ENCODE data around the gene DRC3.

Gene DRC3

DNA sequence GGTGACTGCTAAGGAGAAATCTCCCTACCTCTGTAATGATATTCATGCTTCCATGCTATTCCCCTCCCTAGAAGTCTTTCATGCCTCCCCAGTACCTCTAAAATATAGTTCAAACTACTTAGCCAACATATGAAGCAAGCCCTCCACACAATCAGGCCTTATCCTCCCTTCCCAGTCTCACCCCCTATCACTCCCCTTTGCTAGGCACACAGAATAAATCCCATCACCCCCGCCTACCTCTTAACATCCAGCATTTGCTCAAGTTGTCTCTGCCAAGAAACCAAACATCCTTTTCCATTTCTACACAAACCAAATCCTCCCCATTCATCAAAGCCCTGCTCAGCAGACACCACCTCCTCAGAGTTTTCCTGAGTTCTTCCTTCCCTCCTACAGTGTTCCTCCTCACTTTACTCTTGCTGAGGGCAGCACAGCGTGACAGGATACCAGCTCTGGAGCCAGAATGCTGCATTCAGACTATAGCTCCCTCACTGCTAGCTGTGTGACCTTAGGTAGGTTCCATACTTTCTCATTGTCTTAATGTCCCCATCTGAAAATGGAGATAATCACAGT, 7.4 kb upstream of the DRC3 start:
- no peak for DNase-seq (ENCODE audit: low spot score)
- H3K4me3 ChIP-seq, result no peak overlapping the region
- no peak for TF ChIP-seq CTCF (IDR thresholded peaks at IDR 0.05)
- no peak overlapping the region for H3K27ac ChIP-seq

GRCh38 chr17:17966399-17966798, 6.3 kb upstream of the DRC3 start:
- Histone ChIP-seq H3K4me3 (no peak overlapping the region), H3K27ac (no peak overlapping the region)
- no peak for TF ChIP-seq CTCF (IDR thresholded peaks at IDR 0.05)
- no peak for DNase-seq (ENCODE audit: low spot score)

DNA sequence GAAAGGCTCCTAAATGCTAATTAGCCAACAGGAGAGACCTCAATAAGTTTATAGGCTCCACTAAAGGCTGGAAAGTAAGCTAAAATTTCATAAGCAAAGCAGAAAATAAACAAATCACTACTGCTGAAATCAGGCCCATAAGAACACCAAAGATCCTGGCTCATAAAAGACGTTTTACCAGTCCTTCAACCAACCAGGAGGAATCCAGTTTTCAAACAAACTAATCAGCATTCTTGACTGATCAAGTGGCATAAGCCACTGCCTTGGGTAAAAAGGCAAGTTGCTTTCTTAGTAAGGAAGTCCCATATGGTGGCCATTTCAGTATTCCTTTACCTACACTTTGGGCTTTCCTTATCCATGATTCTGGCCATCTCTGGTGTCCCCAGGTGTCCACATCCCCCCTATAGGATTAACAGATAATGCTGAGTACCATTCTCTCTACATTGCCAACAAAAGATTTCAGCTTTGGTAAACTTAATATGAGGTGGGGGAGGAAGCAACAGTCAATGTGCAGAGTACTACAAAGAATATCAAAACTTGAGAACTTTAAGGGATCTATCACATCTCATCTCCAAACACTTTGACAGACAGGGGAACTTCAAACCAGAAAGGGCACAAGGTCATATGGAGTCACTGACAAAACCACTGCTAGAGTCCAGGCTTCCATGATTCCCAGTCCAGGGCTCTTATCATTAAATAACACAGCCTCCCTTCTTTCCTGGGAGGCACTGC, 1.8 kb upstream of the DRC3 start:
- DNase-seq (ENCODE audit: low spot score), result no peak
- TF ChIP-seq CTCF (IDR thresholded peaks at IDR 0.05), result no peak
- H3K27ac ChIP-seq, result peak overlapping the region; percentile 83 to 99
- H3K4me3 ChIP-seq, result peak overlapping the region; percentile 95

DNA sequence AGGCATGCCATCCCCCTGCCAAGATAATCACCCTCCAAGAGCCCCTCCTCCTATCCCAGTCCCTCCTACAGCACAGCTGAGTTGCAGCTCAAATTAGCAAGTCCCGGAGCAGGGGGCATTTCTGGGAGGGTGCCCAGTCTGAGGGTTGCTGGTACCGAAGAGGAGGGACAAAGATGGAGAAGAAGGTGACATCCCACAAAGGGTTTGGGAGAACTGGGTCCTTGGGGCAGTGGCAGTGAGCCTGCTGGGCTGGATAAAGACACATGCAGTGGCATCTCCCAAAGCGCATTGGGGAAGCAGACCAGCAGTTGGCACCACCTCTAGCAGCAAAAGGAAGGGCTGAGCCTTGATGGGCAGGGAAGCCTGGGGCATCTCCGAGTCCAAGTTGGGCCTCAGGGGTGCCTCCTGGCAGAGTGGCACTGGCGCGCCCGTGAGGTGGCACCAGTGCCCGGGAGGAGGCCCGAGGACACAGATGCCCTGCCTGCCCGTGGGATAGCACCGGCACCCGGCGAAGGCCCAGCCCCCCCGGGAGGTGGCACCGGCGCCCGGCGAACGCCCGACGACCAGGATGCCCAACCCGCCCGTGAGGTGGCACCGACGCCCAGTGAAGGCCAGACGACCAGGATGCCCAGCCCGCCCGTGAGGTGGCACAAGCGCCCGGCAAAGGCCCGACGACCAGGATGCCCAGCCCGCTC, 1.1 kb upstream of the DRC3 start:
- Histone ChIP-seq H3K4me3 (peak overlapping the region; percentile 95), H3K27ac (peak overlapping the region; percentile 83 to 99)
- no peak for TF ChIP-seq CTCF (IDR thresholded peaks at IDR 0.05)
- DNase-seq (ENCODE audit: low spot score), result no peak

DNA sequence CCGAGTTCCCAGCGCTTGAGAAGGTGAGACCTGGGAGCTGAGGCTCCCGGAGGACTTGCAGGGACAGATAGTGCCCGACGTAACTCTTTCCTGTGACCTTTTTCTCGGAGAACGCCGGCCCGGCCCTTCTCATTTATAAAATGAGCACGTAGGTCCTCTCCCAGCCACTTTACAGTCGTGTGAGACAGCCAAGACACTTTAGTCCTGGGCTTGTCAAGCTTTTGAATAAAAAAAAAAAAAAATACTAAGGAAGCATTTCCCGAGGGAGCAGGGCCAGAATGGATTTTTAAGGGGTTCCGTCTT, 241 bp downstream of the DRC3 start:
- H3K27ac ChIP-seq, result peak overlapping the region in 1 of 2 donors; percentile 35
- H3K4me3 ChIP-seq, result peak overlapping the region; percentile 69
- no peak for TF ChIP-seq CTCF (IDR thresholded peaks at IDR 0.05)

DNA sequence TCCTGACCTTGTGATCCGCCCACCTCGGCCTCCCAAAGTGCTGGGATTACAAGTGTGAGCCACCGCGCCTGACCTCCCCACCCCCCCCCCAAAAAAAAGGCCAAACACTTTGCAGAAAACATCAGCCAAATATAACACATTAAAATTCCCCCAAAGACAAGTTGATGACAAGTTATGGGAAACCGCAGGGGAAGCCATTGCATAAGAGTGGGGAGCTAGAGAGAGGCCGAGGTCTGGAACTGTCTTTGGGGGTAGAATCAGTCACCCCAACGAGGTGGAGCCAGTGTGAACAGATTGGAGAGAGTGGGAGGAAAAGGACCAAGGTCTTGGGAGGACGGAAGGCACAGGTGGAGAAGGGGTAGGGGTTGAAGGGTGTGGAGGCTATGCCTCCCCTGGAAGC, 2.8 kb downstream of the DRC3 start:
- no peak overlapping the region for H3K4me3 ChIP-seq
- no peak for TF ChIP-seq CTCF (IDR thresholded peaks at IDR 0.05)
- DNase-seq (ENCODE audit: low spot score), result no peak
- H3K27ac ChIP-seq, result no peak overlapping the region

More for the DNA sequence above, 241 bp downstream of the DRC3 start:
- DNase-seq (ENCODE audit: low spot score), result no peak

All from coronary artery (tissue), 2 donors.